ENCODE data around the gene CREB3L2. TPM values are rescaled to one million over a fixed set of nuclear protein-coding genes. Genes with fewer than 3 reads are reported as not detected.

CREB3L2 gene
- total RNA-seq, 4 donors from 2014 or later, result 2.8 to 12.0 (median 5.4) TPM

- in situ Hi-C loops (cut with MboI; ENCODE audit: low sequenced_read_pairs in 4 of 4), result no loop called here
- H3K4me1 ChIP-seq, result peaks cover 24 to 41% of the 10 kb centered on the region in 2 donors
- no peak overlapping the region for H3K27ac ChIP-seq
- H3K9me3 ChIP-seq, result no peaks in the 10 kb centered on the region
- H3K4me3 ChIP-seq, result no peak overlapping the region
- no peaks in the 10 kb centered on the region for H3K27me3 ChIP-seq
- intact Hi-C loops (cut with DNase I; ENCODE audit: low total_unique reads), result no loop called here
- no peak for DNase-seq
- H3K36me3 ChIP-seq, result no peaks in the 10 kb centered on the region
- no peak for ATAC-seq
- TF ChIP-seq POLR2A (IDR thresholded peaks at IDR 0.05), result no peak
- no peak for TF ChIP-seq CTCF (IDR thresholded peaks at IDR 0.05 in 4 of 5, conservative IDR thresholded peaks at IDR 0.05 in 1 of 5)
Observed at GRCh38 chr7:137954614-137955013, 47.3 kb downstream of the CREB3L2 start.

GRCh38 chr7:137953665-137954470 is 48.0 kb downstream of the CREB3L2 start:
- H3K9me3 ChIP-seq, result no peaks in the 10 kb centered on the region
- no peak for TF ChIP-seq POLR2A (IDR thresholded peaks at IDR 0.05)
- TF ChIP-seq CTCF (IDR thresholded peaks at IDR 0.05 in 4 of 5, conservative IDR thresholded peaks at IDR 0.05 in 1 of 5), result no peak
- intact Hi-C loops (cut with DNase I; ENCODE audit: low total_unique reads), result no loop called here
- peaks cover 32 to 49% of the 10 kb centered on the region in 2 donors for H3K4me1 ChIP-seq
- no peaks in the 10 kb centered on the region for H3K36me3 ChIP-seq
- no peak overlapping the region for H3K4me3 ChIP-seq
- in situ Hi-C loops (cut with MboI; ENCODE audit: low sequenced_read_pairs in 4 of 4), result no loop called here
- ATAC-seq (peak; percentile 29 to 32), DNase-seq (no peak)
- H3K27ac ChIP-seq, result peak overlapping the region in 1 of 4 donors; percentile 3
- no peaks in the 10 kb centered on the region for H3K27me3 ChIP-seq

GRCh38 chr7:137953043-137953664 is 48.7 kb downstream of the CREB3L2 start:
- Histone ChIP-seq H3K27me3 (no peaks in the 10 kb centered on the region), H3K36me3 (no peaks in the 10 kb centered on the region), H3K27ac (no peak overlapping the region), H3K4me3 (no peak overlapping the region), H3K9me3 (no peaks in the 10 kb centered on the region), H3K4me1 (peaks cover 32 to 56% of the 10 kb centered on the region in 2 donors)
- intact Hi-C loops (cut with DNase I; ENCODE audit: low total_unique reads), result no loop called here
- ATAC-seq (no peak), DNase-seq (no peak)
- in situ Hi-C loops (cut with MboI; ENCODE audit: low sequenced_read_pairs in 4 of 4), result no loop called here
- no peak for TF ChIP-seq CTCF (IDR thresholded peaks at IDR 0.05 in 4 of 5, conservative IDR thresholded peaks at IDR 0.05 in 1 of 5)
- no peak for TF ChIP-seq POLR2A (IDR thresholded peaks at IDR 0.05)

GRCh38 chr7:137952426-137952805 is 49.5 kb downstream of the CREB3L2 start:
- peaks cover 32 to 58% of the 10 kb centered on the region in 2 donors for H3K4me1 ChIP-seq
- no peak overlapping the region for H3K27ac ChIP-seq
- DNase-seq, result no peak
- in situ Hi-C loops (cut with MboI; ENCODE audit: low sequenced_read_pairs in 4 of 4), result no loop called here
- no peak for ATAC-seq
- no peaks in the 10 kb centered on the region for H3K9me3 ChIP-seq
- TF ChIP-seq CTCF (IDR thresholded peaks at IDR 0.05 in 4 of 5, conservative IDR thresholded peaks at IDR 0.05 in 1 of 5) (no peak), POLR2A (IDR thresholded peaks at IDR 0.05) (no peak)
- intact Hi-C loops (cut with DNase I; ENCODE audit: low total_unique reads), result no loop called here
- no peak overlapping the region for H3K4me3 ChIP-seq
- no peaks in the 10 kb centered on the region for H3K27me3 ChIP-seq
- no peaks in the 10 kb centered on the region for H3K36me3 ChIP-seq
